ENCODE data around the gene ASTN1.
A peak's percentile ranks its signal among the peaks of the same experiment; 100 is the strongest.

ASTN1 gene

GRCh38 chr1:177162243-177162642 lies 2.3 kb downstream of the ASTN1 start:
- DNase-seq: no peak

DNA sequence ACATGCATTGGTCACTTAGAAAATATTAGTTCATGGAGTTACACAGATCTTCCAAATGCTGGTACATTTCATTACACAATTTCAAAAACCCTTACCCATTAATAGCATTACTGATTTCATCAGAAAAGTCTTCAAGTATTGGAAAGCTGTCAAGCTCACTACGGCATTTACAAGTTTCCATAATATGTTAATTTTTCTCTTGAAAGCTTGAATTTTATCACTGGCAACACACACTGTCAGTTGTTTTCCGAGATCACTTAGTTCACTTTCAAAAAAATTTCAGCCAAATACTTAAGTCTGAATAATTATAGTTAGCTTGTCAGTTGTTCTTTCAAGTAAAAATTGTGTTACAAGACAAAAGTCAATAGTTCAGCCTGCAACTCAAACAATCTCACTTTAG lies 18.0 kb downstream of the ASTN1 start:
- DNase-seq: no peak

GRCh38 chr1:177145106-177146070 lies 19.1 kb downstream of the ASTN1 start:
- no peak for DNase-seq

- DNase-seq: no peak
Measured at GRCh38 chr1:177142791-177143271, 21.7 kb downstream of the ASTN1 start.

DNA sequence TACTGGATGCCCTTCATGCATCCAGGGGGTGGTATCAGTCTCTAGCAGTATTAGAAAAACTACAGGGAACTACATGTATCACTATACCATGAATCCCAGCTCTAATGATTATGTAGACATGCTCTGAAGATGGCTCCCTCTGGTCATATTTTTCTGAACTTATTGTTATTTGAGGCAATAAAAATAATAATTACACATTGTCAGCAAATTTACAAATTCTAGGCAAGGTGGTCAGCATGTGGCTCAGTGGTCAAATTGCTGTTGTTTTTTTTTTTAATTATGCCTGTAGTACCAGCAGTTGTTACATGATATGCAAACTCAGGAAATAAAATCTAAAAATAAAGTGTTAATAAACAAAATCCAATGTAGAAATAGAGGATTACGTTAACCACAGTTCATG lies 22.5 kb downstream of the ASTN1 start:
- DNase-seq: no peak

DNA sequence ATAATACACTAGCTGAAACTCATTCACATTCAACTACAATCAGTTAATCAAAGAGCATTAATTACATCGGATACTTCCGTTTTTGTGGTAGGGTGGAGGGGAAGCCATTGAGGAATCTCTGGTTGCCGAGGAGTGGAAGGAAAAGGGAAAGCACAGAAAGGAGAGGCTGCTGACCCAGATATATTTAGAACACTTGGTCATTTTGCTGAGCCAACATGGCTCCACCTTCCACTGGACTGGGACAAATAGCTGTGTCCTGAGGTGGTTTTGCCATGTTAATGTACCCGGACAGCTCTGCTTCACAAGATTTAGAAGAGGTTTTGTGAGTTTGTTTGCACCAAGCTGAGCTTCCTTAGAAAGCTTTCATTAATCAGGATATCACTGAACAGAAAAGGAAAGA lies 26.2 kb downstream of the ASTN1 start:
- DNase-seq: no peak

GRCh38 chr1:177137814-177138213 lies 26.7 kb downstream of the ASTN1 start:
- no peak for DNase-seq

DNA sequence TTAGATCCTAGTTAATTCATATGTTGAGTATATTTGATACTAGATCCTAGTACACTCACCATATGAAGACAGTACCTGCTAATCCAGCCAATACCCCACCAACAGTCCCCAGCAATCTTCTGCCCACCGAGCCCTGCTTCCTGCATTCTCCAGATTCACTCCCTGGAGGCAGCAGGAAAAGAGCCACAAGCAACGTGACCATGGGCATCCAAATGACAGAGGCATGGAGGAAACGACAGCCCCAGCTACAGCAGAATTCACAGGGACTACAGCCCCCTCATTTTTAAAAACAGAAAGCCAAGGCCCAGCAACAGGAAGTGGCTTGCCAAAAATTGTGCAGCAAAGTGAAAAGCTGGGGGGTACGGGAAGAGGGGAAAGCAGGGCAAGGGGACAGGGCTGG lies 29.3 kb downstream of the ASTN1 start:
- no peak for DNase-seq

DNA sequence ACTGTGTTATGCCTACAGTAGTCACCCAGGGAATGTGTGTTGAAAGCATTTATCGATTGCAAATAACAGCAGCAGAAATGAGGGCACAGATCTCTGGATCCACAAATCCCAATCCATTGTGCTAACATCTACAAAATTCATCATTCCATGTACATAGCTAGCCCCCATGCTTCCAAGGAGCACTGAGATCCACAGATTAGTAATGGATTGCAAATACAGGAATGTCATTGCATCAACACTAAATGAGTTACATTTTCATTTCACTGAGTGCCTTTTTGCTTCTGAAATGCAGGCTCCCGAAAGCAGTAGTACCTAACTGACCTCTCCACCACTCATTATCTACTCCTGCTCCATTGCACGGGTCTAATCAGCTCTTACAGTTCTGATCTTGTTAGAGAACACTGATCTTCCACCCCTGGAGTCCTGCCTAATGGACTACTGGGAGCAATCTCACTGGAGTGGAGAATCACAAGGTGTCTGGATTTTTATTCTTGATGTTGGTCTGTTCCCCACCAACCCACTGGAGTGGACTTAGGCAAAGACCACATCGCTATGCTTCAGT lies 30.5 kb downstream of the ASTN1 start:
- DNase-seq: no peak

DNA sequence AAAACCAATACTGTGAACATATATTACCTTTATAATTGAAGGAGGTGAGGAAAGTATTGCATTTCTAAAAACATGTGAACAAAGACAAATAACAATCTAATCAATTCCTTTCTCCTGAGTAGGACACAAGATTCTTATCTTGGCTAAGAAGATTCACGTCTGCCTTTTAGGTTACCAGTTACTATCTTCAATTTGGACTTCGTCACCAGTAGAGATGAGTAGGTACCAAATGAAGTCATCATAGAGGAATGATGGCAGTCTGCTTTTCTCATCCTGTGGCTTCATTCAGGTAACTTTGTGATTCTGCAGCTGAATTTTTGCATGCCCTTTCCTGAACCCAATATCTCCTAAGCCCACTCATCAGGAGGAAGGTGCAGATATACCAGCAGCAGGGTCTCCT lies 32.4 kb downstream of the ASTN1 start:
- DNase-seq: no peak

DNA sequence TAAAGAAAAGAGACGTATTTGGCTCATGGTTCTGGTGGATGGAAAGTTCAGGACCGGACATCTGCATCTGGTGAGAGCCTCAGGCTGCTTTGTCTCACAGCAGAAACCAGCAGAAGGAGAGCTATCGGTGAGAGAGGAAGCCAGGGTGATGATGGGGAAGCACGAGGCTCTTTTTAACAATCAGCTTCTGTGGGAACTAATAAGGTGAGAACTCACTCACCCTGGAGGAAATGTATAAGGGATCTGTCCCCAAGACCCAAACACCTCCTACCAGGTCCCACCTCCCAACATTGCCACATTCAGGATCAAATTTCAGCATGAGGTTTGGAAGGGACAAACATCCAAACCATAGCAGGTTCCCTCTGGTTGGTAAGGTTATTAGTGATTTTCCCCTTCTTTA lies 32.8 kb downstream of the ASTN1 start:
- DNase-seq: no peak

DNA sequence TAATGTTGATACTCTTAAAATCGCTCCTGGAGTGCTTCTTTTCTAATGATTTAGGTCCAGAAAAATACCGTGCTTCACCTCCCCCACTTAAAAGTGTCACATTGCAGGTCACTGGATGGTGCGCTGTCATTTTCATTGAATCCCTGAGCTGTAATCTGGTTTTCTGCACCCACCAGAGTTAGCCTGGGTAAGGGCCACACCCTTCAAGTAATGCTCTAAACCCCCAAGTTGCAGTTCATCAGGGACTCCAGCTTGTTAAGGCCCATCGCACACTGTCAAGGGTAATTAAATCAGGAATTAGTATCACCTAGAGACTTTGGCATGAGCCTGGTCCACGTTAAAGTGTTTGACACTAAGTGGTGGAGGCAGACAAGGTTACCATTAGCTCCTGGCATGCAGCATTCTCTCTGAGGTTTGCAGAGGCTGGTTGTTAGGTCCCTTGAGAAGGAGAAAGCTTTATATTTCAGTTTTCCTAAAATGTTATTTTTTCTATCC lies 34.0 kb downstream of the ASTN1 start:
- DNase-seq: no peak

DNA sequence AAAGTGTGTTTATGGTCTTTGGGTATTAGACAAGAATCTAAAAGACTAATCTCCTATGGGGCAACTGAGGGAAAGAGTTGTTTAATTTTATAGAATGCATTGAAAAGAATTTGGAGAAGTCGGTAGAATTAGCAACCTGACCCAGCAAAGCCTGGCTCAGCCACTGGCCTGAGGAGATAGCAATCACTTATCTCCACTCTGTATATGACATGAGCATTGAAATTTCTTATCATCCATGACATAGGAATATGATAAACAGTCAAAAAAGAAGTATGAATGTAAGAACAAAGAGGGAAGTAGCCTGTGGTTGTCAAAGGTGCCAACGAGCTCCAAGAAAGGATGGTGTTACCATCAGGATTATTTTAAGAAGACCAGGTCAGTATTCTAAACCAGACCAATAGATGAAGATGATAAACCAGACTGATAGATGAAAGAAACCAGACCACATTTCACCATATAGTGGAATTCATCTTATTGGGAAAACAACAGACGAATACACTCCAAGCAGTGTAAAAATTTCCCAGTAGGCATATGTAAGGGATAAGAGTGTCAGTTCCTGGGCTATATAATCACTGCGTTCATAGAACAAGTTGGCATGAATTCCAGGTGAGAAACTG lies 35.7 kb downstream of the ASTN1 start:
- DNase-seq: no peak

GRCh38 chr1:177126267-177126666 lies 38.2 kb downstream of the ASTN1 start:
- DNase-seq: no peak

DNA sequence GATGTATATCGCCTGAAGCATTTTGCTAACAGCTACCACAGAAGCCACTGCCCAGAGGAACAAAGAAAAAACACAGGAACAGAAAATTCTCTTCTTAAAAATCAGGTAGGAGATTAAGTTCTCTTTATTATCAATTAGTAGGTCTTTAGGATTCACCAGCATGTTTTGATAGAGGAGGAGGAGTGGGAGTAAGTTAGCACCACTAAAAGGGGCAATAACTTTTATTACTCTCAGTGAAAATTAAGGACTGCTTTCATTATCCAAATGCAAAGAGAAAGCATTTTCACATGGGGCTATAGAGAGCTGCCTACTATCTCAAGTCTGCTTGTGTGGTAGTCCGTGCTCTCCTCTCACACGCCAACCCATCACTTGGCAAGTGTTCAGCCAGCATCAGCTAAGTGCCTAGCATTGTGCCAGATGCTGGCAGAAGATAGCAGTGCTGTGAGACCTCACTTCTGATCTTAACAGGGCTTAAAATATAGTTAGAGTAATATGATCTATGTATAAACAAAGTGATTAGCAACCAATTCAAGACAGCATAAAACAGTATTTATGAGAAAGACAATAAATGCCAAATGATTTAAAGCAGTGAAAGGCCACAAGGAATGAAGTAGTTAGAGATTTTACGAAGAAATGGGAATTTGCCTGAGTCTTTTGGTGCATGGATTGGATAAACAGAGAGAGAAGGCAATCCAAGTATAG lies 39.8 kb downstream of the ASTN1 start:
- no peak for DNase-seq

DNA sequence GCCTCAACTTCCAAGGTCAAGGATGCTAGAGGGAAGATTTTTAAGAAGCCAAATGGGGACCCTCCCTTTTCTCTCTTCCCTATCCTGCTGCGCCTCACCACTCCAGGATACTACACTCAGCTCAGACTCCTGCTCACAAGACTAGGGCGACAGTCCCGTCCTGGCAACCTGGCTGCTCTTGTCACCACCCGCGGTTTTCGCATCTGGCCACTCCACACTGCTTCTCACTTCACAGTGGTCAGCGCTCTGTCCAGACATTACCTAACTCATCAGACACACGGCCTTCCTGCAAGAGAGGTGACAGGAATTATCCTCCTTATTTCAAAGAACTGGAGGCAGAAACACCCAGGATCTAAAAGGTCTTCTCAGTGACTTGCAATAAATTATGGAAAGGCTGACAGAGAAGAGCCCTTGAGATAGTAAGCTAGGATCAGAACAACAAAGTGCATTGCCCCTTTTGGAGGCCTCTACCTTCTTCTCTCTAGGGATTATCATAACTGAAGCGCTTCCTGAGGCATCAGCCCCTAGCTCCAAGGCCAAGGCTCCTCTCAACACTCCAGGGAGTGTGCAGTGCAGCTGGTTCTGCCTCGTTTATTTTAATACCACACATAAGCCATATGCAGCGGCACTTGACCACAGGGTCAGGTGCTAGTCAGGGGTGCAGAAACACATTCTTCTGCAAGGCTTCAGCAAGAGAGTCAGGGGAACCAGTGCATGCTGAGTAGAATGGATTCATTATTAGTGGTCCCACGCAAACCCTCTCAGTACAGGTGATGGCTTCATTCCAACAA lies 41.9 kb downstream of the ASTN1 start:
- no peak for DNase-seq

GRCh38 chr1:177119311-177119710 lies 45.2 kb downstream of the ASTN1 start:
- DNase-seq: peak; percentile 49

DNA sequence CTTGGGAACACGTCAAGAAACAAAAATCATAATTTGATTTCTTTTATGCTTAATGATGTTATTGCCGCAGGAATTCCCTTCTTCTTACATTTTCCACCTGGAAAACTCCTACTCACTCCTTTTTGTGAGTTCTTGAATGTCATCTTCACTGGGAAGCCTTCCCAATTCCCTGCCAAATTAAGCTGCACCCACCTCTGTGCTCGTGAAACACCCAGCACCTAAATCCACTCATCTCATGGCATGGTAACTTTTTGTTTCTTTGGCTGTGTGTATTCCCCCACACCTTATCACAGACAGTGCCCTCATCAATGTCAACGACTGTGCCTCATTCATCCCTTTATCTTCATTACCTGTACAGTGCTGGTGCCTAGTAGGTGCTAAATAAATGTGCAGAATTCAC lies 45.6 kb downstream of the ASTN1 start:
- DNase-seq: no peak

DNA sequence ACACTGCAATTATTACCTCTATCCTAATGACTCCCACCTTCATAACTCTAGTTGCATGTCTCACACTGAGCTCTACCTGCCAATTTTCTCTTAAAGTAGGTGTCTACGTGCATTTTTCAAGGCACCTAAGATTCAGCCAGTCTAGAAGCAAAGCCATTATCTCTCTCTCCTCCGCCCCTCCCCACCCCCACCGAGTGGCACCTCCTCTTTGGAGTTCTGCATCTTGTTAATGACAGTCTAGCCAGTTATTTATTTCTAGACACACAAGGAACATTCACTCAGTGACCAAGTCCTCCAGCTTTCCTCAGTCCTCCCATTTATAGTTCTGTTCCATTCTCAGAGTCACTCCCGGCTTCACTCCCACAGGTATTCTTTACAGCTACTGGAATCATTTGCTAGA lies 47.6 kb downstream of the ASTN1 start:
- DNase-seq: no peak

GRCh38 chr1:177106614-177107365 lies 57.7 kb downstream of the ASTN1 start:
- DNase-seq: no peak

GRCh38 chr1:177106196-177106595 lies 58.3 kb downstream of the ASTN1 start:
- no peak for DNase-seq

Data from midbrain (tissue), 1 donor.